SU-DHL-6 (cell line): ENCODE data around the gene KRTAP3-2.

Source experiments
- EZH2phosphoT487 ChIP-seq: fragments of 200-600 bp; sonication (generic), shearing (Covaris generic); conservative IDR thresholded peaks from 2 replicates; pipeline ENCODE4 v1.6.1; 2018; ENCODE audit warnings: mild to moderate bottlenecking, antibody characterized with exemption, low read length, moderate library complexity, mixed read lengths
- TF ChIP-seq, protein P1 (sequence below): fragments of 200-600 bp; sonication (generic); IDR thresholded peaks from one replicate; pipeline ENCODE4 v1.5.1; 2017; ENCODE audit warnings: antibody characterized with exemption, mild to moderate bottlenecking, low read length, moderate library complexity; ENCODE audit not compliant: insufficient read depth, poor library complexity, severe bottlenecking

DNA sequence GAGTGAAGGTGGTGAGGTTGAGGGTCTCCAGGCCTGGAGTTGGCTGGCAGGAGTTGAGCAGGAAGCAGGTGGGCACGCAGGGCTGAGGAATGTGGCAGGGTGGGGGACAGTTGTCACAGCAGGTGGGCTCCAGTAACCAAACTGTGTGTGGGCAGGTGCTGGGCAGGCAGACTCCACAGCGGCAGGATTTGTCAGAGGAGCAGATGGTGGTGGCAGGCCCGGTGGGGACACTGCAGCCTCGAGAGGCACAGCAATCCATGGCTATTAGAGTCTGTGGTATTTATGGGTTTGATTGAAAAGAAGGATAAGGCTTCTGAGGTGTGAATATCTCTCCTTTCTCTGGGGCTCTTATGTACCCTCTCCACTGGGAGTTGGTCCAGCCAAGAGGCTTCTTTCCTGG, 5.9 kb downstream of the KRTAP3-2 start, which contains the start of gene KRTAP3-3:
- TF ChIP-seq, protein P1, sequence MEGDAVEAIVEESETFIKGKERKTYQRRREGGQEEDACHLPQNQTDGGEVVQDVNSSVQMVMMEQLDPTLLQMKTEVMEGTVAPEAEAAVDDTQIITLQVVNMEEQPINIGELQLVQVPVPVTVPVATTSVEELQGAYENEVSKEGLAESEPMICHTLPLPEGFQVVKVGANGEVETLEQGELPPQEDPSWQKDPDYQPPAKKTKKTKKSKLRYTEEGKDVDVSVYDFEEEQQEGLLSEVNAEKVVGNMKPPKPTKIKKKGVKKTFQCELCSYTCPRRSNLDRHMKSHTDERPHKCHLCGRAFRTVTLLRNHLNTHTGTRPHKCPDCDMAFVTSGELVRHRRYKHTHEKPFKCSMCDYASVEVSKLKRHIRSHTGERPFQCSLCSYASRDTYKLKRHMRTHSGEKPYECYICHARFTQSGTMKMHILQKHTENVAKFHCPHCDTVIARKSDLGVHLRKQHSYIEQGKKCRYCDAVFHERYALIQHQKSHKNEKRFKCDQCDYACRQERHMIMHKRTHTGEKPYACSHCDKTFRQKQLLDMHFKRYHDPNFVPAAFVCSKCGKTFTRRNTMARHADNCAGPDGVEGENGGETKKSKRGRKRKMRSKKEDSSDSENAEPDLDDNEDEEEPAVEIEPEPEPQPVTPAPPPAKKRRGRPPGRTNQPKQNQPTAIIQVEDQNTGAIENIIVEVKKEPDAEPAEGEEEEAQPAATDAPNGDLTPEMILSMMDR = no peak
- no peak for TF ChIP-seq EZH2phosphoT487
